Stimulated activated CD8-positive, alpha-beta memory T cell treated with anti-CD3 and anti-CD28 coated beads, Interleukin-12 subunit alpha, Interleukin-12 subunit beta, amount 100 ng/mL, for 4 hours (primary cell): ENCODE results near the gene KLHDC1.
"Not testable (repeated sequence)": the region's sequence is repeated elsewhere in the genome, so short reads cannot be mapped to it uniquely, and the experiment has no call there.

Experiments
- DNase-seq: peaks from one replicate; pipeline ENCODE4 v3.0.0-alpha.2; 2020; ENCODE audit warnings: low read depth

KLHDC1 gene

GRCh38 chr14:49727171-49727570 lies 34.3 kb downstream of the KLHDC1 start:
- no peak for DNase-seq

- no peak for DNase-seq
Measured at GRCh38 chr14:49732896-49733295, 40.0 kb downstream of the KLHDC1 start.

- no peak for DNase-seq
Measured at GRCh38 chr14:49733836-49734235, 40.9 kb downstream of the KLHDC1 start.

- DNase-seq = not testable (repeated sequence)
Measured at GRCh38 chr14:49735669-49736068, 42.7 kb downstream of the KLHDC1 start.

- DNase-seq = no peak
Measured at GRCh38 chr14:49745191-49745590, 52.3 kb downstream of the KLHDC1 start.

- not testable (repeated sequence) for DNase-seq
Measured at GRCh38 chr14:49746476-49746875, 53.6 kb downstream of the KLHDC1 start.

- no peak for DNase-seq
Measured at GRCh38 chr14:49754570-49755097, 61.7 kb downstream of the KLHDC1 start.

- DNase-seq = no peak
Measured at GRCh38 chr14:49755378-49755777, 62.5 kb downstream of the KLHDC1 start.

GRCh38 chr14:49761839-49762551 lies 69.1 kb downstream of the KLHDC1 start:
- no peak for DNase-seq

GRCh38 chr14:49766839-49767238 lies 73.9 kb downstream of the KLHDC1 start:
- DNase-seq = no peak

GRCh38 chr14:49767270-49767570 lies 74.3 kb downstream of the KLHDC1 start:
- no peak for DNase-seq

GRCh38 chr14:49767571-49768300 lies 74.8 kb downstream of the KLHDC1 start, which contains the start of gene KLHDC2:
KLHDC2 (plus strand) TSS chr14:49768153; CDS start chr14:49768469, 316 bp downstream.
- DNase-seq = peak; percentile 82

- DNase-seq = peak; percentile 31
Measured at GRCh38 chr14:49768301-49769121, 75.6 kb downstream of the KLHDC1 start.

GRCh38 chr14:49769171-49769570 lies 76.3 kb downstream of the KLHDC1 start:
- no peak for DNase-seq

GRCh38 chr14:49769581-49770211 lies 76.8 kb downstream of the KLHDC1 start:
- DNase-seq = no peak

GRCh38 chr14:49770212-49770817 lies 77.4 kb downstream of the KLHDC1 start:
- DNase-seq = no peak

- not testable (repeated sequence) for DNase-seq
Measured at GRCh38 chr14:49771691-49772090, 78.8 kb downstream of the KLHDC1 start.

- no peak for DNase-seq
Measured at GRCh38 chr14:49774106-49774505, 81.2 kb downstream of the KLHDC1 start.

GRCh38 chr14:49778421-49778820 lies 85.5 kb downstream of the KLHDC1 start:
- no peak for DNase-seq

- not testable (repeated sequence) for DNase-seq
Measured at GRCh38 chr14:49781040-49781439, 88.1 kb downstream of the KLHDC1 start.

GRCh38 chr14:49783394-49784014 lies 90.6 kb downstream of the KLHDC1 start:
- no peak for DNase-seq
